HG02870 (cell line): ENCODE data around the gene RTTN.
A peak's percentile ranks its signal among the peaks of the same experiment; 100 is the strongest.

Experiments used
- ATAC-seq: cut with Tn5 transposase; IDR thresholded peaks from one replicate; pipeline ENCODE4 v1.9.1; 2021; ENCODE audit warnings: mild to moderate bottlenecking, moderate library complexity; ENCODE audit not compliant: unreplicated experiment

Gene RTTN

GRCh38 chr18:70030728-70031127, 174.8 kb downstream of the RTTN start:
- no peak for ATAC-seq

- ATAC-seq = peak; percentile 31
These were observed 176.3 kb downstream of the RTTN start for GRCh38 chr18:70029163-70029562.

- peak; percentile 83 for ATAC-seq
These were observed 176.8 kb downstream of the RTTN start for GRCh38 chr18:70028734-70029133.

GRCh38 chr18:70028084-70028483, 177.4 kb downstream of the RTTN start:
- peak; percentile 38 for ATAC-seq

GRCh38 chr18:70025580-70025979, 179.9 kb downstream of the RTTN start:
- no peak for ATAC-seq

GRCh38 chr18:70024829-70025228, 180.7 kb downstream of the RTTN start:
- ATAC-seq = no peak

- no peak for ATAC-seq
These were observed 181.4 kb downstream of the RTTN start for GRCh38 chr18:70024093-70024492.

GRCh38 chr18:70022636-70023035, 182.9 kb downstream of the RTTN start:
- ATAC-seq = no peak

GRCh38 chr18:70021498-70021897, 184.0 kb downstream of the RTTN start:
- ATAC-seq = no peak

GRCh38 chr18:70021043-70021442, 184.4 kb downstream of the RTTN start:
- no peak for ATAC-seq

- ATAC-seq = no peak
These were observed 185.5 kb downstream of the RTTN start for GRCh38 chr18:70019991-70020390.

GRCh38 chr18:70019136-70019535, 186.4 kb downstream of the RTTN start:
- ATAC-seq = no peak

GRCh38 chr18:70015127-70015526, 190.4 kb downstream of the RTTN start:
- ATAC-seq = no peak

- no peak for ATAC-seq
These were observed 199.9 kb downstream of the RTTN start for GRCh38 chr18:70005580-70005979.

GRCh38 chr18:70004696-70005095, 200.8 kb downstream of the RTTN start:
- ATAC-seq = no peak

GRCh38 chr18:69999656-70000055, 205.8 kb downstream of the RTTN start:
- no peak for ATAC-seq

GRCh38 chr18:69998523-69998987, 206.9 kb downstream of the RTTN start:
- no peak for ATAC-seq

- ATAC-seq = no peak
These were observed 208.3 kb downstream of the RTTN start for GRCh38 chr18:69996951-69997798.

- no peak for ATAC-seq
These were observed 209.1 kb downstream of the RTTN start for GRCh38 chr18:69996417-69996816.

- no peak for ATAC-seq
These were observed 209.7 kb downstream of the RTTN start for GRCh38 chr18:69995774-69996173.

GRCh38 chr18:69992776-69993175, 212.7 kb downstream of the RTTN start:
- no peak for ATAC-seq

GRCh38 chr18:69987870-69988269, 217.6 kb downstream of the RTTN start:
- ATAC-seq = no peak

GRCh38 chr18:69985239-69985638, 220.2 kb downstream of the RTTN start:
- no peak for ATAC-seq
